Stimulated activated memory B cell treated with anti-CD40 and anti-IgM and Interleukin-4, amounts not matched to agents 10 μg/mL and 1 μg/mL and 100 μg/mL, for 72 hours (primary cell): Measurements from ENCODE around the gene ABCA4.
"Not testable (repeated sequence)": the region's sequence is repeated elsewhere in the genome, so short reads cannot be mapped to it uniquely, and the experiment has no call there.

Source experiments
- ATAC-seq: fragments of 150-1000 bp; cut with Tn5 transposase; 2 replicates; pipeline ENCODE4 v1.10.0; 2021
- H3K27ac Mint-ChIP-seq: one replicate; pipeline ENCODE4 v1.8.0; 2022; ENCODE audit warnings: mild to moderate bottlenecking, mixed read lengths
- H3K27me3 Mint-ChIP-seq: one replicate; pipeline ENCODE4 v1.8.0; 2022; ENCODE audit warnings: mixed read lengths
- H3K36me3 Mint-ChIP-seq: one replicate; pipeline ENCODE4 v1.8.0; 2022; ENCODE audit warnings: mixed read lengths
- H3K4me1 Mint-ChIP-seq: one replicate; pipeline ENCODE4 v1.8.0; 2022; ENCODE audit warnings: mixed read lengths
- H3K4me3 Mint-ChIP-seq: one replicate; pipeline ENCODE4 v1.8.0; 2022; ENCODE audit warnings: mild to moderate bottlenecking, moderate library complexity, mixed read lengths
- H3K9me3 Mint-ChIP-seq: one replicate; pipeline ENCODE4 v1.8.0; 2022; ENCODE audit warnings: mixed read lengths

ABCA4 gene

GRCh38 chr1:93992190-93992589 is 128.8 kb downstream of the ABCA4 start:
- peaks cover 17% of the 10 kb centered on the region for H3K27me3 Mint-ChIP-seq
- peaks cover 10% of the 10 kb centered on the region for H3K4me1 Mint-ChIP-seq
- no peak for ATAC-seq
- H3K27ac Mint-ChIP-seq, result no peak overlapping the region
- no peaks in the 10 kb centered on the region for H3K9me3 Mint-ChIP-seq
- no peak overlapping the region for H3K4me3 Mint-ChIP-seq
- H3K36me3 Mint-ChIP-seq, result no peaks in the 10 kb centered on the region

GRCh38 chr1:93991271-93991670 is 129.7 kb downstream of the ABCA4 start:
- no peaks in the 10 kb centered on the region for H3K9me3 Mint-ChIP-seq

GRCh38 chr1:93990477-93990876 is 130.5 kb downstream of the ABCA4 start:
- not testable (repeated sequence) for H3K27ac Mint-ChIP-seq, ATAC-seq, H3K9me3 Mint-ChIP-seq, H3K4me3 Mint-ChIP-seq, H3K36me3 Mint-ChIP-seq
- H3K4me1 Mint-ChIP-seq, result peaks cover 10% of the 10 kb centered on the region
- peaks cover 22% of the 10 kb centered on the region for H3K27me3 Mint-ChIP-seq

More at GRCh38 chr1:93991271-93991670, 129.7 kb downstream of the ABCA4 start:
- Mint-ChIP-seq H3K27ac (no peak overlapping the region), H3K27me3 (peaks cover 17% of the 10 kb centered on the region), H3K4me1 (peaks cover 10% of the 10 kb centered on the region), H3K36me3 (no peaks in the 10 kb centered on the region), H3K4me3 (no peak overlapping the region)
- no peak for ATAC-seq

- peaks cover 10% of the 10 kb centered on the region for H3K4me1 Mint-ChIP-seq
- no peak overlapping the region for H3K27ac Mint-ChIP-seq
Measured at GRCh38 chr1:93990010-93990409, 130.9 kb downstream of the ABCA4 start.

GRCh38 chr1:93989601-93990000 is 131.3 kb downstream of the ABCA4 start:
- ATAC-seq, result no peak
- H3K9me3 Mint-ChIP-seq, result no peaks in the 10 kb centered on the region
- H3K27ac Mint-ChIP-seq, result no peak overlapping the region
- H3K4me1 Mint-ChIP-seq, result peaks cover 10% of the 10 kb centered on the region
- H3K4me3 Mint-ChIP-seq, result no peak overlapping the region
- no peaks in the 10 kb centered on the region for H3K36me3 Mint-ChIP-seq
- H3K27me3 Mint-ChIP-seq, result peaks cover 30% of the 10 kb centered on the region

More at GRCh38 chr1:93990010-93990409, 130.9 kb downstream of the ABCA4 start:
- Mint-ChIP-seq H3K4me3 (no peak overlapping the region), H3K36me3 (no peaks in the 10 kb centered on the region), H3K27me3 (peaks cover 26% of the 10 kb centered on the region), H3K9me3 (no peaks in the 10 kb centered on the region)
- ATAC-seq, result no peak

- no peak overlapping the region for H3K27ac Mint-ChIP-seq
- H3K4me1 Mint-ChIP-seq, result peaks cover 10% of the 10 kb centered on the region
- no peaks in the 10 kb centered on the region for H3K36me3 Mint-ChIP-seq
- H3K4me3 Mint-ChIP-seq, result no peak overlapping the region
- no peak for ATAC-seq
- H3K27me3 Mint-ChIP-seq, result peaks cover 37% of the 10 kb centered on the region
- H3K9me3 Mint-ChIP-seq, result no peaks in the 10 kb centered on the region
Measured at GRCh38 chr1:93988634-93989350, 132.2 kb downstream of the ABCA4 start.

- H3K27ac Mint-ChIP-seq, result no peak overlapping the region
- no peak overlapping the region for H3K4me3 Mint-ChIP-seq
- no peaks in the 10 kb centered on the region for H3K9me3 Mint-ChIP-seq
- no peaks in the 10 kb centered on the region for H3K36me3 Mint-ChIP-seq
- H3K4me1 Mint-ChIP-seq, result no peaks in the 10 kb centered on the region
- H3K27me3 Mint-ChIP-seq, result peaks cover 20% of the 10 kb centered on the region
- no peak for ATAC-seq
Measured at GRCh38 chr1:93981274-93981667, 139.7 kb downstream of the ABCA4 start.

- no peaks in the 10 kb centered on the region for H3K4me1 Mint-ChIP-seq
- H3K27me3 Mint-ChIP-seq, result peaks cover 17% of the 10 kb centered on the region
- no peak overlapping the region for H3K27ac Mint-ChIP-seq
- ATAC-seq, result no peak
- no peaks in the 10 kb centered on the region for H3K9me3 Mint-ChIP-seq
- no peak overlapping the region for H3K4me3 Mint-ChIP-seq
- no peaks in the 10 kb centered on the region for H3K36me3 Mint-ChIP-seq
Measured at GRCh38 chr1:93980320-93981273, 140.4 kb downstream of the ABCA4 start.

- Mint-ChIP-seq H3K36me3 (no peaks in the 10 kb centered on the region), H3K4me1 (no peaks in the 10 kb centered on the region), H3K27me3 (peaks cover 9% of the 10 kb centered on the region), H3K9me3 (no peaks in the 10 kb centered on the region), H3K4me3 (no peak overlapping the region), H3K27ac (no peak overlapping the region)
- no peak for ATAC-seq
Measured at GRCh38 chr1:93979718-93980319, 141.1 kb downstream of the ABCA4 start.

GRCh38 chr1:93979040-93979717 is 141.8 kb downstream of the ABCA4 start:
- no peaks in the 10 kb centered on the region for H3K4me1 Mint-ChIP-seq
- H3K36me3 Mint-ChIP-seq, result no peaks in the 10 kb centered on the region
- H3K9me3 Mint-ChIP-seq, result no peaks in the 10 kb centered on the region
- H3K27ac Mint-ChIP-seq, result no peak overlapping the region
- H3K27me3 Mint-ChIP-seq, result peaks cover 2% of the 10 kb centered on the region
- no peak for ATAC-seq
- no peak overlapping the region for H3K4me3 Mint-ChIP-seq

- no peak overlapping the region for H3K4me3 Mint-ChIP-seq
- H3K27ac Mint-ChIP-seq, result no peak overlapping the region
- no peak for ATAC-seq
- H3K36me3 Mint-ChIP-seq, result no peaks in the 10 kb centered on the region
- H3K4me1 Mint-ChIP-seq, result no peaks in the 10 kb centered on the region
- H3K9me3 Mint-ChIP-seq, result no peaks in the 10 kb centered on the region
- H3K27me3 Mint-ChIP-seq, result peaks cover 9% of the 10 kb centered on the region
Measured at GRCh38 chr1:93977598-93977945, 143.4 kb downstream of the ABCA4 start.

- ATAC-seq, result no peak
- H3K9me3 Mint-ChIP-seq, result no peaks in the 10 kb centered on the region
- no peak overlapping the region for H3K27ac Mint-ChIP-seq
- H3K4me3 Mint-ChIP-seq, result no peak overlapping the region
- H3K36me3 Mint-ChIP-seq, result no peaks in the 10 kb centered on the region
- H3K4me1 Mint-ChIP-seq, result no peaks in the 10 kb centered on the region
- H3K27me3 Mint-ChIP-seq, result peaks cover 9% of the 10 kb centered on the region
Measured at GRCh38 chr1:93976711-93977597, 144.0 kb downstream of the ABCA4 start.

- H3K27ac Mint-ChIP-seq, result no peak overlapping the region
- no peak for ATAC-seq
- no peaks in the 10 kb centered on the region for H3K9me3 Mint-ChIP-seq
- H3K36me3 Mint-ChIP-seq, result no peaks in the 10 kb centered on the region
- no peaks in the 10 kb centered on the region for H3K4me1 Mint-ChIP-seq
- peaks cover 9% of the 10 kb centered on the region for H3K27me3 Mint-ChIP-seq
- no peak overlapping the region for H3K4me3 Mint-ChIP-seq
Measured at GRCh38 chr1:93976291-93976690, 144.7 kb downstream of the ABCA4 start.

- ATAC-seq, result no peak
- peaks cover 9% of the 10 kb centered on the region for H3K27me3 Mint-ChIP-seq
- H3K36me3 Mint-ChIP-seq, result no peaks in the 10 kb centered on the region
- H3K4me1 Mint-ChIP-seq, result no peaks in the 10 kb centered on the region
- no peaks in the 10 kb centered on the region for H3K9me3 Mint-ChIP-seq
- H3K27ac Mint-ChIP-seq, result no peak overlapping the region
- no peak overlapping the region for H3K4me3 Mint-ChIP-seq
Measured at GRCh38 chr1:93972341-93972740, 148.6 kb downstream of the ABCA4 start.
